Activated T-helper 1 cell treated with Interleukin-2 at 50 U/mL for 16 hours (primary cell): ENCODE results near the gene PGRMC1.
"Not testable (repeated sequence)": the region's sequence is repeated elsewhere in the genome, so short reads cannot be mapped to it uniquely, and the experiment has no call there.

Experiments used
- DNase-seq: peaks from one replicate; pipeline ENCODE4 v3.0.0-alpha.2; 2020; ENCODE audit warnings: low read depth

Gene PGRMC1

GRCh38 chrX:119235872-119236622 is at the start of gene PGRMC1:
Gene PGRMC1, plus strand, starts transcription at chrX:119236285. Its CDS starts 79 bp downstream, at chrX:119236364.
- peak; percentile 70 for DNase-seq

- no peak for DNase-seq
Measured at GRCh38 chrX:119186763-119187162, 49.3 kb upstream of the PGRMC1 start.

DNA sequence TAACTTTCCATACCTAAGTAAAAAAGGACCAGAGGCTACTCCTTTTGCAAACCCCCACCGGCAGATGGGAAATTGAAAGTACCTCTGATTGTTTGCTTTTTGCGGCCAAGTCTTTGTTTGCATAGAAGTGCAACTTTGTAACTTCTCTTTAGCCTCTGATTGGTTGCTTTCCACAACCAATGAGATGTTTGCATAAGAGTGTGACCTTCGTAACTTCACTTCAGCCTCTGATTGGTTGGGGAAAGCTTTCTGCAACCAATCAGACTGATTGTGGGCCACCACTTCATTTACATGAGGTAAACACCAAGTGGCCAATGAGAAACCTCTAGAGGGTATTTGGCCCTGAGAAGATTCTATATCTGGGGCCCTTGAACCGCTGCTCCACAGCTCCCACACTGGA is 48.8 kb upstream of the PGRMC1 start:
- DNase-seq = no peak

DNA sequence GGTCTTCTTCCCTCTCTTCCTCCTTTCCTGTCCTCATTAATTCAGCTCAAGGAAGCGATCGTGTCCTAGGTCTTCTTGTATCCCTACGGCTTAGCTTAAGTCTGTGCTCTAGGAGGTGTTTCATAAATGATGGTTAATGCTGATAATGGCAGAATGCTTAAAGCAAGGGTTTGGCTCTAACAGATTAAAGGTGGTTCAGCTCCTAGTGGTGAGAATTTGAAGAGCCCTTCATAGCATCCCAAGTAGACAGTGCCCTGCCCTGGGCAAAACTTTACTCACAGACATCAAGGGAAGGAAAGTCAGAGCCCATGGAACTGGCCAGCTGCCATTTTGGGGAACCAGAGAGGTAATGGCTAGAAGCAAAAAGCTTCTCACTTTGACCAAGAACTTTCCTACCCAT is 47.0 kb upstream of the PGRMC1 start:
- DNase-seq = no peak

DNA sequence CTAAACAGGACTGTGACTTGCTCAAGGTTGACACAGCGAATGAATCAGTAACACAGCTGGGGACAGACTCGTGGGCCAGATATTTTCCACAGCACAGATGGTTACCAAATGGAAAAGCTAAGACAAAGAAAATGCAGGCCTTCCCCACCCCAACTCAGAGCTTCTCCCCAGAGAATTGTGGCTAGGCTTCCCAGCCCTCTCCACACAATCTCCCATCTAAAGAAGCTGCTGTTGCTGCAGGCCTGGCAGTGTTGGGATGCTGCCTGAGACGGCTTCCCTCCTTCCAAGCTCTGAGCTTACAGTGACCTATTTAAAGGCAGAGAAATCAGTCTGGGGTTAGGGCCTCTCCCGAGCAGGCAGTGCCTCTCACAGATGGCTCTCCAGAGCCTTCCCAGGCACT is 46.5 kb upstream of the PGRMC1 start:
- no peak for DNase-seq

GRCh38 chrX:119190091-119190681 is 45.9 kb upstream of the PGRMC1 start:
- DNase-seq = no peak

DNA sequence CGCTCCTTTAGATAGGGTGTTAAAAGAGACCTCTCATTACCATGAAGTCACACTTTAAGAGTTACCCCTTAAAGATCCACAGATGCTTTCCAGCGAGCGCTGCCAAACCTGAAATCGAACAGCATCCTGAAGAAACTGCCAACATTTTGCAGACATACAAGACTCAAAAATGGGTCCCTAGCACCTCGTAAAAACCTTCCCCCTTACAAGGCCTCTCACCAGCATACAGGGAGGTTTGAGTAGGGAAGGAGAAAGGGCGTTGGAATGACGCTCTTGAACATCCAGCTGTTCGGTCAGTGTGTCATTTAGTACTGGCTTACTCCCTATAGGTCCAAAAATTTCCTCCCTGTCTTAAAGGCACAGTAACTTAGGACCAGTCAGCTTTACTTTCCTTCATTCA is 45.3 kb upstream of the PGRMC1 start:
- no peak for DNase-seq

GRCh38 chrX:119194621-119195020 is 41.5 kb upstream of the PGRMC1 start:
- DNase-seq = no peak

DNA sequence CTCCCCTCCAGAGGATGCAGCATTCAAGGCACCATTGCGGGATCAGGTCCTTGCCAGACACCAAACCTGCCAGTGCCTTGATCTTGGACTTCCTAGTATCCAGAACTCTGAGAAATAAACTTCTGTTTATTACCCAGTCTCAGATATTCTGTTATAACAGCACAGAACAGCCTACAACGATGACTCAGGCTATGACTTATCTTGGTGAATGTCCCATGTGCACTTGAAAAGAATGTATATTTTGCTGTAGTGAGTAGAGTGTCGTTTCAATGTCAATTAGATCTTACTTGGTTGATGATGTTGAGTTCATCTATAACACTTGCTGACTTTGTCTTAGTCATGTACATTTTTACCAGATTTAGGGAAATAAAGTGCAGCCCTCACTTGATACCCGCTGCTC is 34.5 kb upstream of the PGRMC1 start:
- DNase-seq = no peak

- DNase-seq = no peak
Measured at GRCh38 chrX:119206203-119206602, 29.9 kb upstream of the PGRMC1 start.

- not testable (repeated sequence) for DNase-seq
Measured at GRCh38 chrX:119207483-119207882, 28.6 kb upstream of the PGRMC1 start.

DNA sequence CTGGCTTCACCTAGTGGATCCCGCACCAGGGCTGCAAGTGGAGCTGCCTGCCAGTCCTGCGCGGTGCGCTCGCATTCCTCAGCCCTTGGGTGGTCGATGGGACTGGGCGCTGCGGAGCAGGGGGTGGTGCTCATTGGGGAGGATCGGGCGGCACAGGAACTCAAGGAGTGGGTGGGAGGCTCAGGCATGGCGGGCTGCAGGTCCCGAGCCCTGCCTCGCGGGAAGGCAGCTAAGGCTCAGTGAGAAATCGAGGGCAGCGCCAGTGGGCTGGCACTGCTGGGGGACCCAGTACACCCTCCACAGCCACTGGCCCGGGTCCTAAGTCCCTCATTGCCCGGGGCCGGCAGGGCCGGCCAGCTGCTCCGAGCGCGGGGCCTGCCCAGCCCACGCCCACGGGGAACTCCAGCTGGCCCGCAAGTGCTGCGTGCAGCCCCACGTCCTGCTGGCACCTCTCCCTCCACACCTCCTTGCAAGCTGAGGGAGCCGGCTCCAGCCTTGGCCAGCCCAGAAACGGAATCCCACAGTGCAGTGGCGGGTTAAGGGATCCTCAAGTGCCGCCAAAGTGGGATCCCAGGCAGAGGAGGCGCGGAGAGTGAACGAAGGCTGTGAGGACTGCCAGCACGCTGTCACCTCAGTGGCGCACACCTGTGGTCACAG is 27.6 kb upstream of the PGRMC1 start:
- no peak for DNase-seq

- not testable (repeated sequence) for DNase-seq
Measured at GRCh38 chrX:119210931-119211648, 25.0 kb upstream of the PGRMC1 start.

DNA sequence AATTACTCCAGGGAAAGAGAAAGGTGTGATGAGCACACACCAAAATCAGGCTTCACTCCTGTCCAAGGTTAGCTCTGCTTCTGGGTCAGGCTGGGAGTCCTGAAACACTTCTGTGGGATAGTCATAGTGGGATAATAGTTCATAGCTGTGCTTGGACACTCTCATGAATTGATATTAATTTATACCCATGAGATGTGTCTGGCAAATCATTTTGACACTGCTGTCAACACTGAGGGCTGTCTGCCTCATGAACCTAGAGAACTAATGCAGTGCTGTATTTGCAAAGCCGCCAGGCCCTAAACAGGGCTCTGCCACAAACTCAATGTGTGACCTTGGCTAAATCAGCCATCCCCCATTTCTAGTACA is 24.5 kb upstream of the PGRMC1 start:
- no peak for DNase-seq

DNA sequence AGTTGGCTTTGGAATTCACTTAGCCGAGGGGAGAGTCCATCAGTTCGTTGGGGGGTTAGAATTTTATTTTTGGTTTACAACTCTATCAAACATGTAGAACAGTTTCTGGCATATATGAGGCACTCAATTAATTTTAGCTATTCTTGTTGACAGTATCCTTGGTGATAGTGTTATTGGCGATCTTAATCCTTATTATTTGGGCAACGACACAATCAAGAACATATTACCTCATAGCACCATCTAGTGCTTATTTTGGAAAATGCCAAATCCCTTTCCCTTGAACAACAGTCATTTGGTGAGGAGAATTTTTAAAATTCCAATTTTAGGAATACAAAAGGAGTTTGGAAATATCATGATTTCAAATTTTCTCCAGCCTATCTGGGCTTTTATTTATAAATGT is 17.9 kb upstream of the PGRMC1 start:
- DNase-seq = no peak

DNA sequence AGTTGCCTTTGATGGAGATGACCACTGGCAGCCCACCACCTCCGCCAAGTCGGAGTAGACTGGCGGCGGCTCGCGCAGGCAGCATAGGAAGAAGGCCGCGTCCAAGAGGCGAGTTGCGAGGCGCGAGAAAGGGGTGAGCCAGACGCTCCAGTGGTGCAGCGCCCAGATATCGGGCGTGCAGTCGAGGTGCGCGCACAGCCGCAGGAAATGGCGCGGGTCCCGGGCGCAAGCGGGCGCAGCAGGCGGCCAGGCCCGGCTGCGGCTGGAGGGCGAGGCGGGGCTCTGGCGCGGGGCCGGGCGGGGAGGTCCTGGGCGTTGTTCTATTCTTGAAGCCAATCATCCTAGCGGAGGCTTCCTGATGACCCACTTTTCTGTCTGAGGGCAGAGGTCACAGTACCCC is 13.2 kb upstream of the PGRMC1 start:
- no peak for DNase-seq

DNA sequence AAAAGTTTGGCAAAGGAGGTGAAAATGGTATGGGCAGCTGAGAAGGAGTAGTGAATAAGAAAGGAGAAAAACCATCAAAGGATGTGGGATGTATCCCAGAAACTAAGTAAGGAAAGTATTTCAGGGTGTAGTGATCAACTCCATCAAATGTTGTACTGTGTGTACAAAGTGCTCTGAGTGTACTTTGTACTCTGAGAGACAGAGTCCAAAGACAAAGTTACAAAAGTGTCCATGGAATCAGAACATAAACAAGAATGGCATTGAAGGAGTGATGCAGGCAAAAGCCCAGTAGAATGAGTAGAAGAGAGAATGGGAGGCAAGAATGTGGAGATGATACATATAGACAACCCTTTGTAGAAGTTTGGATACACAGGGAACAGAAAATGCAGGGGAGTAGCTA is 12.3 kb upstream of the PGRMC1 start:
- no peak for DNase-seq

DNA sequence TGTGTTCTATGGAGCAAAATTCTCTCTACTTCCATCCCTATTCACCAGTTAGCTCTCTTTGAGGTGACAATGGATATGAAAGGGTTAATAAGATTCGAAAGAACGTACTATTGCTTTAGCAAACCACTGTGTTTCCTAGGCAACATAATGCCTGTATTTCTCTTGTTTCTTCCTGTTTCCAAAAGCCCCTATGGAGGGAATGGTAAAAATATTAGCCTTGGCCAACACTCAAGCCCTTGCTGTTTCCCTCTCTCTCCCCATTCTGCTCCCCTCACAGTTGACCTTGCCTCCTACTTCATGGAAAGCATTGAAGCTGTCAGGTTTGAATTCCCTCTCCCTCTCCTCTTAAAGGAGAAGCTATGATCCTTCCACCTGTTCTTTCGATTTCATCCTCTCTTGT is 9.6 kb upstream of the PGRMC1 start:
- DNase-seq = no peak

- no peak for DNase-seq
Measured at GRCh38 chrX:119228512-119229252, 7.4 kb upstream of the PGRMC1 start.

- DNase-seq = no peak
Measured at GRCh38 chrX:119229253-119229615, 6.9 kb upstream of the PGRMC1 start.

GRCh38 chrX:119230850-119231249 is 5.2 kb upstream of the PGRMC1 start:
- no peak for DNase-seq

DNA sequence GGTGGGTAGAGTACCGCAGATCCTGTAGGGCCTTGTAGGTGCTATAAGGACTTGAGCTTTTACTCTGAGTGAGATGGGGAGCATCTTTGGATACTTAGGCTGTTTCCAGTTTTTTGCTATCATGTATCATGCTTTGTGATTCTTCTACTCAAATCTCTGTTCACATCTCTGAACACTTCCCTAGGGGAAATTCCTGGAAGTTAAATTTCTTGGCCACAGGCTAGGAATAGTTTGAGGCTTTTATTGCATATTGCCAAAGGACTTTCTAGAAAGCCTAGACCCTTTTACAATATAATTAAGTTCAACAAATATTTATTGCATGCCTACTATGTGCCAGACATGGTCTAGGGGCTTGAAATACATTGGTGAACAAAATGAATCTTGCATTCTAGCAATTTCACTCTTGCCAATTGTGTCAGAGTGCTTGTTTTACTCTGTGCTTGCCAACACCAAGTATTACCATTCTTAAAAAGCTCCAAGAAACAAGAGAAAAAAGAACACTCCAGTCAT is 4.1 kb upstream of the PGRMC1 start:
- DNase-seq = no peak
